Ovary (tissue), 3 donors: ENCODE data around the gene CD48.

Experiments used
- CTCF ChIP-seq, 3 donors: fragments of 450-650 bp in 2 of 3; fragments of 200-600 bp in 1 of 3; IDR thresholded peaks; one replicate each; pipeline versions ENCODE4 v1.5.1 to v1.8.0; 2016 to 2022; ENCODE audit warnings: antibody characterized with exemption in 3 of 3, mild to moderate bottlenecking in 1 of 3
- EP300 ChIP-seq: sonication (generic); formaldehyde crosslinking; IDR thresholded peaks from one replicate; pipeline ENCODE4 v1.6.1; 2017; ENCODE audit warnings: antibody characterized with exemption
- POLR2A ChIP-seq: fragments of 450-650 bp; IDR thresholded peaks from one replicate; pipeline ENCODE4 v1.6.1; 2017; ENCODE audit warnings: antibody characterized with exemption, mild to moderate bottlenecking, moderate library complexity
- donor health status: DM: no; HTN: no; CAD: no.

- TF ChIP-seq CTCF (IDR thresholded peaks at IDR 0.05) (no peak), EP300 (no peak), POLR2A (no peak)
Measured at GRCh38 chr1:160681891-160682140, 29.8 kb downstream of the CD48 start.
